Measurements from ENCODE around the gene TMEM130.

DNA sequence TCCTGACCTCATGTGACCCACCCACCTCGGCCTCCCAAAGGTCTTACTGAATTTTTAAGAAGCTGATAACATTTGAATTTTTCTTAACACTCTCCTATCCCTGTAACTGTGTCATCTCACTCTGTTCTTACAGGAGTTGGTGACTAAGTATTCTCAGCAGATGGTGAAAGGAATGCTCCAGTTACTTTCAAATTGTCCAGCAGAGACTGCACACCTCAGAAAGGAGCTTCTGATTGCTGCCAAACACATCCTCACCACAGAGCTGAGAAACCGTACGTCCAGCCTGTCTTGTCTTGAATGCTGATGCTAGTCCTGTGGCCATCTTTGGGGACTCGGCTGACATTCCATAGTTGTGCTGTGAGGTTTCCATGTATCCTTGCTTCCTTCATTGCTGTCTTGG is 33.4 kb upstream of the TMEM130 start:
- TF ChIP-seq, protein P1, sequence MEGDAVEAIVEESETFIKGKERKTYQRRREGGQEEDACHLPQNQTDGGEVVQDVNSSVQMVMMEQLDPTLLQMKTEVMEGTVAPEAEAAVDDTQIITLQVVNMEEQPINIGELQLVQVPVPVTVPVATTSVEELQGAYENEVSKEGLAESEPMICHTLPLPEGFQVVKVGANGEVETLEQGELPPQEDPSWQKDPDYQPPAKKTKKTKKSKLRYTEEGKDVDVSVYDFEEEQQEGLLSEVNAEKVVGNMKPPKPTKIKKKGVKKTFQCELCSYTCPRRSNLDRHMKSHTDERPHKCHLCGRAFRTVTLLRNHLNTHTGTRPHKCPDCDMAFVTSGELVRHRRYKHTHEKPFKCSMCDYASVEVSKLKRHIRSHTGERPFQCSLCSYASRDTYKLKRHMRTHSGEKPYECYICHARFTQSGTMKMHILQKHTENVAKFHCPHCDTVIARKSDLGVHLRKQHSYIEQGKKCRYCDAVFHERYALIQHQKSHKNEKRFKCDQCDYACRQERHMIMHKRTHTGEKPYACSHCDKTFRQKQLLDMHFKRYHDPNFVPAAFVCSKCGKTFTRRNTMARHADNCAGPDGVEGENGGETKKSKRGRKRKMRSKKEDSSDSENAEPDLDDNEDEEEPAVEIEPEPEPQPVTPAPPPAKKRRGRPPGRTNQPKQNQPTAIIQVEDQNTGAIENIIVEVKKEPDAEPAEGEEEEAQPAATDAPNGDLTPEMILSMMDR (IDR thresholded peaks at IDR 0.05) = no peak
- TF ChIP-seq POLR2A (IDR thresholded peaks at IDR 0.05) = no peak
